KOPT-K1 (cell line): Measurements from ENCODE around the gene TOMM70.
A peak's percentile ranks its signal among the peaks of the same experiment; 100 is the strongest.
"Not testable (repeated sequence)": the region's sequence is repeated elsewhere in the genome, so short reads cannot be mapped to it uniquely, and the experiment has no call there.

Source experiments
- H3K27ac ChIP-seq: fragments of 200-600 bp; sonication (generic); 2 replicates; pipeline ENCODE4 v1.5.1; 2016; ENCODE audit warnings: antibody characterized with exemption, mild to moderate bottlenecking, low read depth, low read length; ENCODE audit not compliant: poor library complexity, severe bottlenecking
- H3K36me3 ChIP-seq: fragments of 200-600 bp; sonication (generic); 2 replicates; pipeline ENCODE4 v1.5.1; 2017; ENCODE audit warnings: antibody characterized with exemption, mild to moderate bottlenecking, low read length, moderate library complexity; ENCODE audit not compliant: insufficient read depth
- H3K9me3 ChIP-seq: fragments of 200-600 bp; sonication (generic); 2 replicates; pipeline ENCODE4 v1.5.1; 2017; ENCODE audit warnings: antibody characterized with exemption, low read length, mild to moderate bottlenecking; ENCODE audit not compliant: insufficient read depth, poor library complexity, severe bottlenecking

Gene TOMM70

GRCh38 chr3:100360757-100361496 lies 40.0 kb downstream of the TOMM70 start:
- Histone ChIP-seq H3K9me3 (no peaks in the 10 kb centered on the region), H3K27ac (no peak overlapping the region), H3K36me3 (peaks cover 72% of the 10 kb centered on the region)

GRCh38 chr3:100359035-100359434 lies 41.9 kb downstream of the TOMM70 start:
- no peak overlapping the region for H3K27ac ChIP-seq
- H3K36me3 ChIP-seq, result peaks cover 72% of the 10 kb centered on the region
- H3K9me3 ChIP-seq, result no peaks in the 10 kb centered on the region

GRCh38 chr3:100358413-100358812 lies 42.5 kb downstream of the TOMM70 start:
- peaks cover 72% of the 10 kb centered on the region for H3K36me3 ChIP-seq
- H3K9me3 ChIP-seq, result no peaks in the 10 kb centered on the region
- H3K27ac ChIP-seq, result no peak overlapping the region

- peaks cover 59% of the 10 kb centered on the region for H3K36me3 ChIP-seq
- no peak overlapping the region for H3K27ac ChIP-seq
- H3K9me3 ChIP-seq, result no peaks in the 10 kb centered on the region
Observed at GRCh38 chr3:100354850-100355249, 46.0 kb downstream of the TOMM70 start.

- no peak overlapping the region for H3K27ac ChIP-seq
- peaks cover 79% of the 10 kb centered on the region for H3K36me3 ChIP-seq
- H3K9me3 ChIP-seq, result no peaks in the 10 kb centered on the region
Observed at GRCh38 chr3:100352296-100353231, 48.3 kb downstream of the TOMM70 start.

- not testable (repeated sequence) for H3K9me3 ChIP-seq, H3K27ac ChIP-seq
- H3K36me3 ChIP-seq, result peaks cover 80% of the 10 kb centered on the region
Observed at GRCh38 chr3:100351770-100352169, 49.1 kb downstream of the TOMM70 start.

- Histone ChIP-seq H3K9me3 (no peaks in the 10 kb centered on the region), H3K36me3 (peaks cover 78% of the 10 kb centered on the region), H3K27ac (no peak overlapping the region)
Observed at GRCh38 chr3:100348727-100349126, 52.2 kb downstream of the TOMM70 start.

- no peaks in the 10 kb centered on the region for H3K9me3 ChIP-seq
Observed at GRCh38 chr3:100340527-100340926, 60.4 kb downstream of the TOMM70 start.

GRCh38 chr3:100339786-100340185 lies 61.1 kb downstream of the TOMM70 start:
- H3K27ac ChIP-seq, result no peak overlapping the region
- H3K36me3 ChIP-seq, result peaks cover 37% of the 10 kb centered on the region
- no peaks in the 10 kb centered on the region for H3K9me3 ChIP-seq

More at GRCh38 chr3:100340527-100340926, 60.4 kb downstream of the TOMM70 start:
- Histone ChIP-seq H3K36me3 (peaks cover 43% of the 10 kb centered on the region), H3K27ac (no peak overlapping the region)

GRCh38 chr3:100338911-100339310 lies 62.0 kb downstream of the TOMM70 start:
- Histone ChIP-seq H3K36me3 (peaks cover 33% of the 10 kb centered on the region), H3K9me3 (no peaks in the 10 kb centered on the region), H3K27ac (no peak overlapping the region)

GRCh38 chr3:100336229-100336628 lies 64.7 kb downstream of the TOMM70 start:
- H3K27ac ChIP-seq, H3K9me3 ChIP-seq: not testable (repeated sequence)
- H3K36me3 ChIP-seq, result peaks cover 15% of the 10 kb centered on the region; the same call in 1 of the 2 replicates

GRCh38 chr3:100335434-100335833 lies 65.5 kb downstream of the TOMM70 start:
- Histone ChIP-seq H3K27ac (no peak overlapping the region), H3K36me3 (peaks cover 15% of the 10 kb centered on the region; the same call in 1 of the 2 replicates), H3K9me3 (no peaks in the 10 kb centered on the region)

- peak within 1 kb of the TSS; percentile 52 for H3K27ac ChIP-seq
Observed at GRCh38 chr3:100334488-100335351, 66.2 kb downstream of the TOMM70 start, which contains the start of gene NIT2. NIT2 (plus strand) TSS chr3:100334757; CDS start chr3:100334792, 35 bp downstream.

GRCh38 chr3:100333970-100334487 lies 66.9 kb downstream of the TOMM70 start:
- H3K9me3 ChIP-seq, result no peaks in the 10 kb centered on the region
- H3K27ac ChIP-seq, result peak overlapping the region; percentile 52
- peaks cover 3% of the 10 kb centered on the region; the same call in 1 of the 2 replicates for H3K36me3 ChIP-seq

More at GRCh38 chr3:100334488-100335351, 66.2 kb downstream of the TOMM70 start, which contains the start of gene NIT2:
- Histone ChIP-seq H3K9me3 (no peaks in the 10 kb centered on the region), H3K36me3 (peaks cover 10% of the 10 kb centered on the region; the same call in 1 of the 2 replicates)
